OCI-LY3 (cell line): Measurements from ENCODE around the gene ARHGEF11.

Experiments used
- CTCF ChIP-seq: fragments of 200-600, 300-600 bp; sonication (generic); IDR thresholded peaks from 2 replicates; pipeline ENCODE4 v1.5.1; 2014; ENCODE audit warnings: antibody characterized with exemption, low read length, low read depth
- EZH2phosphoT487 ChIP-seq: fragments of 200-600 bp; shearing (Covaris generic); IDR thresholded peaks from 2 replicates; pipeline ENCODE4 v1.6.1; 2018; ENCODE audit warnings: antibody characterized with exemption, mixed run types, low read depth

DNA sequence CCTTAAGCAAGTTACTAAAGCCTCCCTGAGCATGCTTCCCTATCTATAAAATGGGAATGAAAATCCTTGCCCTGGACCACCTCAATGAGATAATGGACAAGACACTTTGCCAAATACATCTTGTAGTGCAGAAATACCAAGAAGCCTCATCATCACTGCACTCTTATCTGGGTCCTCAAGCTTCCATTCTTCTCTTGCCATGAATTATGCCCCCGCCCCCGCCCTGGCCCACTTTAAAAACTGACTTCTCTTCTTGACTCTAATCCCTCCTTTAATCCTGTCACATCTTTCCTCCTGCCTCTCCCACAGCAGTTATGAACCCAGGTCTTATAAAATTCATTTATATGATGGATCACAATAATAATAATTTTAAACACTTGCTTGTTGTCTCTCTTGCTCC, 14.8 kb downstream of the ARHGEF11 start:
- TF ChIP-seq CTCF (no peak), EZH2phosphoT487 (no peak)
